T-helper 22 cell (primary cell): ENCODE data around the gene MIEF1.

ENCODE experiments used
- DNase-seq: peaks from one replicate; pipeline ENCODE4 v3.0.0-alpha.2; 2020; ENCODE audit warnings: low read depth

MIEF1 gene

GRCh38 chr22:39470451-39471291, 31.4 kb upstream of the MIEF1 start:
- DNase-seq = no peak

GRCh38 chr22:39471381-39472141, 30.5 kb upstream of the MIEF1 start:
- no peak for DNase-seq

GRCh38 chr22:39472570-39473556, 29.2 kb upstream of the MIEF1 start:
- DNase-seq = no peak

GRCh38 chr22:39473851-39474250, 28.2 kb upstream of the MIEF1 start:
- no peak for DNase-seq

GRCh38 chr22:39474351-39475111, 27.6 kb upstream of the MIEF1 start:
- no peak for DNase-seq

- no peak for DNase-seq
Measured at GRCh38 chr22:39475337-39475736, 26.8 kb upstream of the MIEF1 start.

GRCh38 chr22:39475902-39476301, 26.2 kb upstream of the MIEF1 start:
- no peak for DNase-seq

GRCh38 chr22:39476664-39477063, 25.4 kb upstream of the MIEF1 start:
- no peak for DNase-seq

- DNase-seq = no peak
Measured at GRCh38 chr22:39477542-39477941, 24.5 kb upstream of the MIEF1 start.

GRCh38 chr22:39478441-39478850, 23.6 kb upstream of the MIEF1 start:
- DNase-seq = no peak

- no peak for DNase-seq
Measured at GRCh38 chr22:39479254-39479653, 22.8 kb upstream of the MIEF1 start.

- no peak for DNase-seq
Measured at GRCh38 chr22:39480557-39480956, 21.5 kb upstream of the MIEF1 start.

- DNase-seq = no peak
Measured at GRCh38 chr22:39481054-39481453, 21.0 kb upstream of the MIEF1 start.

GRCh38 chr22:39481595-39481994, 20.5 kb upstream of the MIEF1 start:
- no peak for DNase-seq

GRCh38 chr22:39482768-39483167, 19.3 kb upstream of the MIEF1 start:
- DNase-seq = no peak

- no peak for DNase-seq
Measured at GRCh38 chr22:39486951-39487825, 14.9 kb upstream of the MIEF1 start.

- no peak for DNase-seq
Measured at GRCh38 chr22:39487826-39488520, 14.1 kb upstream of the MIEF1 start.

- no peak for DNase-seq
Measured at GRCh38 chr22:39488563-39489083, 13.5 kb upstream of the MIEF1 start.
